B cell (primary cell): ENCODE data around the gene PARN. TPM values are rescaled to one million over a fixed set of nuclear protein-coding genes. Genes with fewer than 3 reads are reported as not detected.
"Not testable (repeated sequence)": the region's sequence is repeated elsewhere in the genome, so short reads cannot be mapped to it uniquely, and the experiment has no call there.

Experiments used
- ATAC-seq: fragments of 200-7000 bp; cut with Tn5 transposase; one replicate; pipeline ENCODE4 v1.10.0; 2021; ENCODE audit warnings: low read depth, mild to moderate bottlenecking, moderate number of reproducible peaks, moderate library complexity
- CTCF ChIA-PET: fragments of 350-600 bp; sonication (Branson Sonifier 250); formaldehyde crosslinking; loops from one replicate; lab custom pipeline; 2021; ENCODE audit warnings: antibody characterized with exemption, inconsistent platforms; lab: Charles Lee
- POLR2A ChIA-PET: fragments of 350-600 bp; sonication (Branson Sonifier 250); formaldehyde crosslinking; loops from one replicate; lab custom pipeline; 2021; ENCODE audit warnings: antibody characterized with exemption; lab: Charles Lee
- DNase-seq: peaks from one replicate; pipeline ENCODE4 v3.0.0; 2013
- H2AFZ ChIP-seq: 2 replicates; pipeline ENCODE4 v1.6.1; 2012; ENCODE audit warnings: mild to moderate bottlenecking, low read depth, low read length; ENCODE audit not compliant: insufficient read depth, poor library complexity, severe bottlenecking
- H3K27ac ChIP-seq, 2 donors: 1 replicate in 1 of 2; 2 replicates in 1 of 2; pipeline ENCODE4 v1.5.1; 2012 to 2013; ENCODE audit warnings: low read length in 2 of 2, mild to moderate bottlenecking in 2 of 2, moderate library complexity in 1 of 2
- H3K27me3 ChIP-seq, 4 experiments: fragments of 200-600 bp in 1 of 4; sonication (generic) in 1 of 4; replicated peaks in 1 of 4; 1 replicate in 2 of 4; 2 replicates in 2 of 4; pipeline versions ENCODE4 v1.6.1 to v1.7.0; 2013 to 2016; ENCODE audit warnings: low read length in 3 of 4, mild to moderate bottlenecking in 2 of 4, mixed read lengths in 1 of 4, moderate library complexity in 1 of 4; ENCODE audit not compliant: insufficient read depth in 4 of 4, control insufficient read depth in 3 of 4; ENCODE audit errors: control extremely low read depth in 1 of 4
- H3K36me3 ChIP-seq, 2 experiments: replicated peaks in 1 of 2; 1 replicate in 1 of 2; 2 replicates in 1 of 2; pipeline versions ENCODE4 v1.6.1 to v1.7.1; 2013; ENCODE audit warnings: low read length in 1 of 2; ENCODE audit not compliant: insufficient read depth in 2 of 2, control insufficient read depth in 1 of 2; ENCODE audit errors: control extremely low read depth in 1 of 2, extremely low read depth in 1 of 2
- H3K4me1 ChIP-seq, 2 donors: fragments of 200-600 bp in 1 of 2; sonication (generic) in 1 of 2; 1 replicate in 1 of 2; 2 replicates in 1 of 2; pipeline versions ENCODE4 v1.5.1 to v1.6.1; 2013 to 2017; ENCODE audit warnings: low read length in 2 of 2; ENCODE audit not compliant: control insufficient read depth in 2 of 2, insufficient read depth in 2 of 2
- H3K4me2 ChIP-seq: replicated peaks from 2 replicates; pipeline ENCODE3; 2012; ENCODE audit warnings: mild to moderate bottlenecking, low read depth, low read length; ENCODE audit not compliant: poor library complexity, severe bottlenecking
- H3K4me3 ChIP-seq, 5 experiments: fragments of 200-600 bp in 1 of 5; sonication (generic) in 1 of 5; 1 replicate in 3 of 5; 2 replicates in 2 of 5; pipeline versions ENCODE4 v1.5.1 to v1.7.0; 2011 to 2016; ENCODE audit warnings: low read length in 4 of 5, mild to moderate bottlenecking in 4 of 5, low read depth in 2 of 5, control low read depth in 1 of 5, moderate library complexity in 1 of 5; ENCODE audit not compliant: insufficient read depth in 1 of 5; ENCODE audit errors: control extremely low read depth in 1 of 5, extremely low read depth in 1 of 5
- H3K79me2 ChIP-seq: fragments of 200-600 bp; sonication (generic); one replicate; pipeline ENCODE4 v1.6.0; 2016; ENCODE audit warnings: low read length; ENCODE audit not compliant: control insufficient read depth, insufficient read depth
- H3K9ac ChIP-seq: fragments of 200-600 bp; sonication (generic); 2 replicates; pipeline ENCODE4 v1.6.1; 2017; ENCODE audit warnings: mild to moderate bottlenecking, low read length, moderate library complexity
- H3K9me3 ChIP-seq, 3 donors: one replicate each; pipeline versions ENCODE4 v1.6.1 to v1.7.1; 2013; ENCODE audit warnings: low read length in 2 of 3; ENCODE audit not compliant: control insufficient read depth in 2 of 3, insufficient read depth in 1 of 3; ENCODE audit errors: control extremely low read depth in 1 of 3
- H4K20me1 ChIP-seq: 2 replicates; pipeline ENCODE4 v1.6.0; 2012; ENCODE audit warnings: mild to moderate bottlenecking, low read length; ENCODE audit not compliant: insufficient read depth, control insufficient read depth, poor library complexity, severe bottlenecking
- H3K27ac Mint-ChIP-seq: one replicate; pipeline ENCODE4 v1.8.0; 2021; ENCODE audit warnings: mixed read lengths
- H3K27me3 Mint-ChIP-seq: one replicate; pipeline ENCODE4 v1.8.0; 2021; ENCODE audit warnings: mixed read lengths
- H3K4me1 Mint-ChIP-seq: one replicate; pipeline ENCODE4 v1.8.0; 2021; ENCODE audit warnings: mixed read lengths
- H3K4me3 Mint-ChIP-seq: one replicate; pipeline ENCODE4 v1.8.0; 2021; ENCODE audit warnings: mixed read lengths
- H3K9me3 Mint-ChIP-seq: one replicate; pipeline ENCODE4 v1.8.0; 2022; ENCODE audit warnings: mixed read lengths; ENCODE audit not compliant: insufficient read depth
- WGBS: methylation state at CpG from one replicate; pipeline ENCODE4 v1.1.5; 2013; ENCODE audit warnings: missing lambda C conversion rate; ENCODE audit not compliant: insufficient coverage; 5-methylcytosine and 5-hydroxymethylcytosine counted together
- intact Hi-C: fragments of 100-400 bp; cut with micrococcal nuclease; formaldehyde crosslinking; loops from one replicate; pipeline ENCODE4 v1.10.0; 2022
- polyA plus RNA-seq: library from polyadenylated mRNA; depleted of rRNA; stranded (reverse); fragments of >200 nt; gene quantifications from 2 replicates; pipeline ENCODE4 v1.2.3, GENCODE V29; 2012
- total RNA-seq, 2 donors: library from RNA; stranded (reverse); fragments of 120-200 nt in 1 of 2; gene quantifications; 1 replicate in 1 of 2; 2 replicates in 1 of 2; pipeline versions ENCODE4 v1.2.3 to v1.2.4, GENCODE V29; 2013 to 2022

PARN gene
- total and polyA plus RNA-seq, 2 donors (not counting 1 experiment from before 2014, with no cell fraction given), result 25.3 to 62.2 TPM

DNA sequence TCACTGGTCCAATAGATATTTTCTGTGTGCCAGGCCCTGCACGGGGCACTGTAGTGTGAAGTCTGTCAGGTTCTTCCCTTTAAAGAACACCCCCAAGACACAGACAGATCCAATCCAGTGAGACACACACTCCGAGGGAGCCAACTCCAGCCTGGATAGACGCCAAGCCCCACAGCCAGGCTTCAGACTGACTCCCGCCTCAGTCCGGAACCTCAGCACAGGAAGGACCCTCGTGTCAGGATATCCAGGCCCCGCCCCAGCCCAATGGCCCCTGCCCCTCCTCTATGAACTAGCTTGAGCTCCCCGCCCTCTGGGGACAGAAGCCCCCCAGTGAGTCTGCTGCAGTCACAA lies 228.4 kb downstream of the PARN start:
- intact Hi-C loops, result loop anchor here (10.0 kb wide), 1 partner anchor 97 kb away; no protein-coding TSS in a partner anchor
- H3K9me3 ChIP-seq, result not testable (repeated sequence)

DNA sequence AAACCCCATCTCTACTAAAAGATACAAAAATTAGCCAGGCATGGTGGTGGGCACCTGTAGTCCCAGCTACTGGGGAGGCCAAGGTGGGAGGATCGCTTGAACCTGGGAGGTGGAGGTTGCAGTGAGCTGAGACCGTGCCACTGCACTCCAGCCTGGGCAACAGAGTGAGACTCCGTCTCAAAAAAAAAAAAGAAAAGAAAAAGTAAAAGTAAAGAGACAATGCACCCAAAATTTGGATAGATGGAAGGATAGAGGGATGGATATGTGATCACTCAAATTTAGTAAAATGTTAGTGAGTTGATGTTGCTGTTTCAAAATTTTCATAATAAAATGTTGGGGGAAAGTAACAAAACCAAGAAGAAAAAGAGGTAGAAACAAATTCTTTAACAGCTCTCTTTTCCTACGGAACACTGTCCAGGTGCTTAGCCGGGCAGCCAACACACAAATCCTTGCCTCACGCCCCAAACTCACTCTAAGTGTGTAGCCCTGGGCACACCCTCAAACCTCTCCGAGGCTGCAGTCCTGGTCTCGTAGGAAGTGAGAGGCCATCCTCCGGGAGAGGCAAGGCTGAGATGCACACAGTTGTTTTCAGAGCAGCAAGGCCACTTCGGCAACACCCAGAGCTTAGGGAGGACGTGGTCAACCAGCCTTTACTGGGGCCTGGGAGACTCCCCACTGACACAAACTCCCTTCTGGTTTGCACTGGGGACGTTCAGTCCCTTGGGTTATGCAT lies 228.9 kb downstream of the PARN start:
- H3K27ac Mint-ChIP-seq, H3K27ac ChIP-seq, H3K9ac ChIP-seq, H4K20me1 ChIP-seq, H3K4me1 ChIP-seq, ATAC-seq, H3K36me3 ChIP-seq, DNase-seq, H3K9me3 ChIP-seq, CTCF ChIA-PET, H3K4me2 ChIP-seq, H3K4me3 ChIP-seq, H3K4me3 Mint-ChIP-seq, H3K4me1 Mint-ChIP-seq, H2AFZ ChIP-seq, H3K79me2 ChIP-seq, H3K27me3 ChIP-seq, H3K9me3 Mint-ChIP-seq: not testable (repeated sequence)
- H3K27me3 Mint-ChIP-seq, result peaks cover 11% of the 10 kb centered on the region
- WGBS, result 81% methylated on average over 8 of the region's 12 CpGs
- intact Hi-C loops, result loop anchor here (10.0 kb wide), 1 partner anchor 96 kb away; no protein-coding TSS in a partner anchor
- POLR2A ChIA-PET, result interaction anchor here (0.6 kb wide), 1 partner anchor 71 kb away, joined by 3 read pairs; no protein-coding TSS in a partner anchor

More for the DNA sequence above, 228.4 kb downstream of the PARN start:
- H3K79me2 ChIP-seq, H4K20me1 ChIP-seq, H2AFZ ChIP-seq, H3K9me3 Mint-ChIP-seq, H3K4me1 Mint-ChIP-seq, H3K36me3 ChIP-seq, CTCF ChIA-PET, H3K4me3 ChIP-seq, H3K4me1 ChIP-seq, POLR2A ChIA-PET, H3K27me3 ChIP-seq, DNase-seq, H3K4me2 ChIP-seq, H3K27ac ChIP-seq, H3K4me3 Mint-ChIP-seq, H3K27ac Mint-ChIP-seq, H3K9ac ChIP-seq, ATAC-seq: not testable (repeated sequence)
- H3K27me3 Mint-ChIP-seq, result peaks cover 11% of the 10 kb centered on the region
- 85% methylated on average over 6 of the region's 8 CpGs for WGBS
